HG03280 (cell line): ENCODE results near the gene LDLRAD3.

Experiments
- ATAC-seq: cut with Tn5 transposase; IDR thresholded peaks from one replicate; pipeline ENCODE4 v1.9.1; 2021; ENCODE audit warnings: mild to moderate bottlenecking, moderate library complexity; ENCODE audit not compliant: unreplicated experiment

LDLRAD3 gene

GRCh38 chr11:35953081-35953760, 9.4 kb downstream of the LDLRAD3 start:
- ATAC-seq: no peak

- ATAC-seq: no peak
Measured at GRCh38 chr11:35954205-35954604, 10.3 kb downstream of the LDLRAD3 start.

- ATAC-seq: no peak
Measured at GRCh38 chr11:35955636-35956035, 11.8 kb downstream of the LDLRAD3 start.

- no peak for ATAC-seq
Measured at GRCh38 chr11:35962369-35963138, 18.7 kb downstream of the LDLRAD3 start.

GRCh38 chr11:35963911-35964310, 20.0 kb downstream of the LDLRAD3 start:
- ATAC-seq: no peak

GRCh38 chr11:35964841-35965240, 21.0 kb downstream of the LDLRAD3 start:
- ATAC-seq: no peak

GRCh38 chr11:35967042-35967441, 23.2 kb downstream of the LDLRAD3 start:
- no peak for ATAC-seq

GRCh38 chr11:35968386-35969088, 24.7 kb downstream of the LDLRAD3 start:
- no peak for ATAC-seq

- no peak for ATAC-seq
Measured at GRCh38 chr11:35969089-35970042, 25.5 kb downstream of the LDLRAD3 start.

- no peak for ATAC-seq
Measured at GRCh38 chr11:35970445-35970844, 26.6 kb downstream of the LDLRAD3 start.

- ATAC-seq: no peak
Measured at GRCh38 chr11:35971841-35972422, 28.1 kb downstream of the LDLRAD3 start.

GRCh38 chr11:35974882-35975589, 31.2 kb downstream of the LDLRAD3 start:
- ATAC-seq: no peak

- ATAC-seq: no peak
Measured at GRCh38 chr11:35976434-35976833, 32.6 kb downstream of the LDLRAD3 start.

- ATAC-seq: no peak
Measured at GRCh38 chr11:35978183-35978582, 34.3 kb downstream of the LDLRAD3 start.

- no peak for ATAC-seq
Measured at GRCh38 chr11:35978891-35979290, 35.0 kb downstream of the LDLRAD3 start.

GRCh38 chr11:35980686-35981390, 37.0 kb downstream of the LDLRAD3 start:
- ATAC-seq: no peak

- ATAC-seq: no peak
Measured at GRCh38 chr11:35981581-35981980, 37.7 kb downstream of the LDLRAD3 start.

- no peak for ATAC-seq
Measured at GRCh38 chr11:35982061-35982460, 38.2 kb downstream of the LDLRAD3 start.

- no peak for ATAC-seq
Measured at GRCh38 chr11:35983981-35984380, 40.1 kb downstream of the LDLRAD3 start.
